ENCODE measurements around the gene BAHCC1.

The BAHCC1 gene

DNA sequence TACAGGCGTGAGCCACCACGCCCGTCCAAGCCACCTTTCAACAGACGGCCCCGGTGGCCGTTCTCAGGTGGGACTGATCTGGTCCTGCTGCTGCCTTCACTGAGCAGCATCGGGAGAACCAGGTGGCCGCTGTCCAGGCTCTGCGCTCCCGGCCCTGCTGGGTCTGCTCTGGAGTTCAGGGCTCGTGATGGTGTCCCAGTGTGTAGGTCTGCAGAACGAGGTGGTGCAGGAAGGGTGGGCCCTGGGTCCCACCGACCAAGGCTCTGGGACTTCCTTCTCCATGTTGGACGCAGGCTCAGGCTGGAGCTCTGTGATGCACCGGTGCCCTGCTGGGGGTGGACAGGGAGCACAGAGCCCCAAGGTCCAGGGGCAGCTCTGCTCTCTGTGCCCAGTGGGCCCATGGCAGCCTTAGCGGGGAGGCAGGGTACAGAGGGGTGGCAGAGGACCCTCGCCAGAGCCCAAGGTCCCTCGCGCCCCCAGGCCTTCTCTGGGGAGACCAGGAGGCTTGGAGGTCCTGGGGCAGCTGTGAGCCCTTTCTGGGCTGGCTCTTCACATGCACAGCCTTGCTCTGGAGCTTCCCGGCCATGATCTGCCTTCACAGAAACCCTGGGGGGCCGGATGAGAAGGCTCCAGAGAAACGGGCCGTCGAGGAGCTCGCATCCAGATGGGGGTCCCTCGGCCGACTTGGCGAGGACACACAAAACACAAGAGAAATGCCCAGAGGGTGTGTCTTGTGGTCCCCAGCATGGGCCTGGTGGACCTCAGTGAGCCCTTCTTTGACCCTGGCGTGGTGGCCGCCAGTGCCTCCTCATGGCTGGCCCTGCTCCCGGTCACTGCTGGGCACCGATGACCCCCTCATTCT is 26.9 kb upstream of the BAHCC1 start:
- TF ChIP-seq, protein P1, sequence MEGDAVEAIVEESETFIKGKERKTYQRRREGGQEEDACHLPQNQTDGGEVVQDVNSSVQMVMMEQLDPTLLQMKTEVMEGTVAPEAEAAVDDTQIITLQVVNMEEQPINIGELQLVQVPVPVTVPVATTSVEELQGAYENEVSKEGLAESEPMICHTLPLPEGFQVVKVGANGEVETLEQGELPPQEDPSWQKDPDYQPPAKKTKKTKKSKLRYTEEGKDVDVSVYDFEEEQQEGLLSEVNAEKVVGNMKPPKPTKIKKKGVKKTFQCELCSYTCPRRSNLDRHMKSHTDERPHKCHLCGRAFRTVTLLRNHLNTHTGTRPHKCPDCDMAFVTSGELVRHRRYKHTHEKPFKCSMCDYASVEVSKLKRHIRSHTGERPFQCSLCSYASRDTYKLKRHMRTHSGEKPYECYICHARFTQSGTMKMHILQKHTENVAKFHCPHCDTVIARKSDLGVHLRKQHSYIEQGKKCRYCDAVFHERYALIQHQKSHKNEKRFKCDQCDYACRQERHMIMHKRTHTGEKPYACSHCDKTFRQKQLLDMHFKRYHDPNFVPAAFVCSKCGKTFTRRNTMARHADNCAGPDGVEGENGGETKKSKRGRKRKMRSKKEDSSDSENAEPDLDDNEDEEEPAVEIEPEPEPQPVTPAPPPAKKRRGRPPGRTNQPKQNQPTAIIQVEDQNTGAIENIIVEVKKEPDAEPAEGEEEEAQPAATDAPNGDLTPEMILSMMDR (IDR thresholded peaks at IDR 0.05; ENCODE audit: extremely low read depth, insufficient read depth, missing control alignments), result no peak
- no peak for DNase-seq (ENCODE audit: low spot score)
- in situ Hi-C loops (cut with MboI; ENCODE audit: low pct_unique_long_range_greater_than_20kb, low sequenced_read_pairs, unreplicated experiment), result no loop called here

DNA sequence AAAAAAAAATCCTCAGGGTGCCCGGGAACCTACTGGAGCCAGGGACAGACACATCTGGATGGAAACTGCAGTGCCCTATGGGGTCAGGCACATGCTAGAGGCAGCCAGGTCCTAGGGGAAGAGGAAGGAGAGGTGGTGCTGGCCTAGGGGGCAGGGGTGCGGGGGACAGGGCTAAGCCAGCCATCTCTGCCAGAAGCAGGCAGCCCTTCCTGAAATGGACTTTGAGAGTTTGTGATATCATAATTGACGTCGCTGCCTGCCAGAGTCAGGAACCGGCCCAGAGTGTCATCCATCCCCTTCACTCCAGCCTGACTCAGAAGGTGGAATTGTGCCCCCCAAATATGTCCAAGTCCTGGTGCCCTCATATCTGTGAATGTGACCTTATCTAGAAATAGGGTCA is 25.0 kb upstream of the BAHCC1 start:
- TF ChIP-seq, protein P1 (IDR thresholded peaks at IDR 0.05; ENCODE audit: extremely low read depth, insufficient read depth, missing control alignments), result no peak
- DNase-seq (ENCODE audit: low spot score), result no peak
- in situ Hi-C loops (cut with MboI; ENCODE audit: low pct_unique_long_range_greater_than_20kb, low sequenced_read_pairs, unreplicated experiment), result no loop called here

DNA sequence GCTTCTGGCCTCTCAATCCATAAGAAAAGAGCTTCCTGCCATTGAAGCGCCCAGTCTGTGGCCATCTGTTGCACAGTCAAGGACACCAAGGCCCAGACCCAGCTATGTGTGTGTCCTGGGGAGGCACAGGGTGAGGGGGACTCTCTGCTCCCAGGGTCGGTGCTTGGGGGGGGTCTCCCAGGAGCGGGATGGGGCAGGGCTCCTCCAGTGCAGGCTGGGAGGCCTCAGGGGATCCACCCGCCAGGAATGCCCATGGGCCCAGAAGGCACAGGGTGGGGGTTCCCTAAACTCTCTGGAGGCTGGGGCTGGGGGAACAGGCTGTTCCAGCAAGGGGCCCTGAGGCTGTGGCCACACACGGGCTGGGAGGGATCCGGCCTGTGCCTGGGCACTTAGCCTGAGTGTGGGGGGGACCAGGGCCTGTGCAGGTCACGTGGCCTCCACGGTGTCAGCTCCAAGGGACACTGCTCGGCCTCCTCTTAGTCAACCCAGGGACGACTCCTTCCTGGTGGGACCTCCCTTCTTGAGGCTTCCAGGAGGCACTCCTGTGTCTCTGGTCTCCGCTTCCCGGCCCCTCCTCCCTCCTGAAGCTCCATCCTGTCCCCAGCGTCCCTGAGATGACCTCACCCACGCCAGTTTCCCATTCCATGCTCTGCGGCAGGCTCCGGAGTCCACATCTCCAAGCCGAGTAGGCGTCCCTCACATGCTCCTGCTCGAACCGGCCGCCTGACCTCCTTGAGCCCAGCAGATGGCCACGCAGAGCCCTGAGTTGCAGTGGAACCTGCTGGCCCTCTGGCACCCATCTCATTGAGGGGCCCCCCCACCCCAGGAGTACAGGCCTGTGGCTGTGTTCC is 23.1 kb upstream of the BAHCC1 start:
- no peak for DNase-seq (ENCODE audit: low spot score)
- in situ Hi-C loops (cut with MboI; ENCODE audit: low pct_unique_long_range_greater_than_20kb, low sequenced_read_pairs, unreplicated experiment), result no loop called here

DNA sequence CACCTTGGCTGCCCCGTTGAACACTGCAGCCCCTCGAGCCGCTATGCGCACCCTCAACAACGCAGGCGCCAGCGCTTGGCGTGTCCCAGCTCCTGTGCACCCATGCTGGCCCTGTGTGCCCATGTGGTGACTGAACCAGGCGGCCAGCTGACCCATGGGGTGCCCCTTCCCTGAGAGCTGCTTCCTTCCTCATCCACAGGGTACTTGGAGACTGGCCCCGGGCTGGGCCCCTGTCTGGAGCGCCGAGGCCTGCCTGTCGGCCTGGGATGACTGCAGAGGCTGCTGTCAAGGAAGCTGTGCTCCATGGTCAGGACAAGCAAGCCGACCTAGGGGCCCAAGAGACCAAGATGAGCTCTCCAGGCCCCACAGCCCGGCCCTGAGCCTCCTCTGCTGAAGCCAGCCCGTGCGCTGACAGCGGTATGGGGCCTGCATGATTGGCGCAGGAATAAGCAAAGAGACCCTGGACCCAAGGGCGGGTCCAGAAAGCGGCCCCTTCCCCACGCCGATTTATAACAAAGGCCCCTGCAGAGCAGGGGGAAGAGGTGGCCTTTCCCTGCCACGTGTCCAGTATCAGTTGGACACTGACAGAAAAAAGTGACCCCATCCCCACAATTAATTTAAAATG is 21.6 kb upstream of the BAHCC1 start:
- in situ Hi-C loops (cut with MboI; ENCODE audit: low pct_unique_long_range_greater_than_20kb, low sequenced_read_pairs, unreplicated experiment), result no loop called here
- no peak for DNase-seq (ENCODE audit: low spot score)
- TF ChIP-seq, protein P1 (IDR thresholded peaks at IDR 0.05; ENCODE audit: extremely low read depth, insufficient read depth, missing control alignments), result no peak

More for the DNA sequence above, 23.1 kb upstream of the BAHCC1 start:
- TF ChIP-seq, protein P1 (IDR thresholded peaks at IDR 0.05; ENCODE audit: extremely low read depth, insufficient read depth, missing control alignments), result peak; percentile 22

DNA sequence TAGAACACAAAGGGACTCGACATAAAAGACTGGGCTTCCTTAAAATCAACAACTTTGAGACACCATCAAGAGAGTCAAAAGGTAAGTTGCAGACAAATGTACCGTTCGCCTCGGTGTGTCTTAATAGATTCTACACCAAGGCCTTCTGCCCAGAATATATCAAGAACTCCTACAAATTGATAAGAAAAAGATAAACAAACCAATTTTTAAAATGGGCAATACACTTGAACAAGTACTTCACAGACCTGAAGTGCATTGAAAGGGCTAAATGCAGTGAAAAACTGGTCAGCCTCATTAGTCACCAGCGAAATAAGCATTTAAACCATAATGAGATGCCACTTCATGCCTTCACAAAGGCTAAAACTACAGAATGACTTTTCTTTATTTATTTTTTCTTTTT is 20.4 kb upstream of the BAHCC1 start:
- no peak for DNase-seq (ENCODE audit: low spot score)
- in situ Hi-C loops (cut with MboI; ENCODE audit: low pct_unique_long_range_greater_than_20kb, low sequenced_read_pairs, unreplicated experiment), result no loop called here
- TF ChIP-seq, protein P1 (IDR thresholded peaks at IDR 0.05; ENCODE audit: extremely low read depth, insufficient read depth, missing control alignments), result no peak

DNA sequence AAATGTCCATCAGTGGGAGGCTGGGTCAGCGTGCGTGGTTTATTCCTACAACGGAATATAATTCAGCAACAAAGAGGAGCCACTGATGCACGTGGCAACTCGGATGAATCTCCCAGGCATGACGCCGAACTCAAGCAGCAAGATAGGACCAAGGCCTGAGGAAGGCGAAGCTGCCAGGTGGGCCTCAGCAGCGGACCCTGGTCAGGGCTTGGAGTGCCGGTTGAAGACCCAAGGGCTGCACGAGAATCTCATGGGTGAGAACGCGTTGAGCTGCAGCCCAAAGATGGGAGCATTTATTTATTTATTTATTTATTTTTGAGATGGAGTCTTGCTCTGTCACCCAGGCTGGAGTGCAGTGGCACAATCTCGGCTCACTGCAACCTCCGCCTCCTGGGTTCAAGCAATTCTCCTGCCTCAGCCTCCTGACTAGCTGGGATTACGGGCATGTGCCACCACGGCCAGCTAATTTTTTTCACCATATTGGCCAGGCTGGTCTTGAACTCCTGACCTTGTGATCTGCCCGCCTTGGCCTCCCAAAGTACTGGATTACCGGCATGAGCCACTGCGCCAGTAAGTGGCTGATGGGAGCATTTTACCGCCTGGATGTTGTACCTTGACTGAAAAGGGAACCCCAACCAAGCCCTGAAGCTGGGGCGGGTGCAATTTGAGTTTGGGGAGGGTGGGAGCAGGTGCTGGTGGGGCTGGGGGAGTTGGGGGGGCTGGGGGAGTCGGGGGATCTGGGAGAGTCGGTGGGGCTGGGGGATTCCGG is 18.1 kb upstream of the BAHCC1 start:
- no peak for DNase-seq (ENCODE audit: low spot score)
- in situ Hi-C loops (cut with MboI; ENCODE audit: low pct_unique_long_range_greater_than_20kb, low sequenced_read_pairs, unreplicated experiment), result no loop called here
- TF ChIP-seq, protein P1 (IDR thresholded peaks at IDR 0.05; ENCODE audit: extremely low read depth, insufficient read depth, missing control alignments), result no peak

Measured in GM13977 (cell line).